Large intestine (tissue), 3 donors: ENCODE results near the gene CDH8. TPM values are rescaled to one million over a fixed set of nuclear protein-coding genes. Genes with fewer than 3 reads are reported as not detected.

Experiments
- DNase-seq, 2 donors: peaks; one replicate each; pipeline versions ENCODE4 v3.0.0 to v3.0.0-alpha.2; 2013
- H3K27ac ChIP-seq: one replicate; pipeline ENCODE4 v1.5.1; 2013; ENCODE audit warnings: low read length
- H3K27me3 ChIP-seq: 2 replicates; pipeline ENCODE4 v1.6.1; 2013; ENCODE audit warnings: low read length; ENCODE audit not compliant: control insufficient read depth, insufficient read depth
- H3K36me3 ChIP-seq: 2 replicates; pipeline ENCODE4 v1.6.1; 2013; ENCODE audit warnings: low read length; ENCODE audit not compliant: control insufficient read depth, insufficient read depth
- H3K4me1 ChIP-seq: one replicate; pipeline ENCODE4 v1.6.1; 2013; ENCODE audit warnings: low read length; ENCODE audit not compliant: control insufficient read depth, insufficient read depth
- H3K4me3 ChIP-seq: one replicate; pipeline ENCODE4 v1.5.1; 2013; ENCODE audit warnings: low read length
- H3K9me3 ChIP-seq: one replicate; pipeline ENCODE4 v1.6.1; 2013; ENCODE audit warnings: mild to moderate bottlenecking, low read depth, low read length, moderate library complexity; ENCODE audit not compliant: control insufficient read depth
- WGBS: methylation state at CpG from one replicate; pipeline ENCODE4 v1.1.5; 2013; ENCODE audit warnings: low lambda C conversion rate; ENCODE audit not compliant: insufficient coverage; 5-methylcytosine and 5-hydroxymethylcytosine counted together
- polyA plus RNA-seq: library from polyadenylated mRNA; unstranded; fragments of 120-200 nt; gene quantifications from one replicate; pipeline ENCODE4 v1.2.1, GENCODE V29; 2013

Gene CDH8
- polyA plus RNA-seq, 1 donor = 2.0 TPM

GRCh38 chr16:61671161-61671560, 365.1 kb downstream of the CDH8 start:
- Histone ChIP-seq H3K4me1 (no peaks in the 10 kb centered on the region), H3K4me3 (no peak overlapping the region), H3K36me3 (no peaks in the 10 kb centered on the region), H3K27ac (no peak overlapping the region), H3K9me3 (no peaks in the 10 kb centered on the region), H3K27me3 (no peaks in the 10 kb centered on the region)
- no peak for DNase-seq
- no CpG with 5 or more reads among the region's 3 CpGs for WGBS

GRCh38 chr16:61665512-61665911, 370.7 kb downstream of the CDH8 start:
- Histone ChIP-seq H3K4me1 (no peaks in the 10 kb centered on the region), H3K27me3 (no peaks in the 10 kb centered on the region)
- WGBS = 100% methylated on average over 1 of the region's 1 CpG

GRCh38 chr16:61659936-61660335, 376.3 kb downstream of the CDH8 start:
- no peaks in the 10 kb centered on the region for H3K4me1 ChIP-seq
- H3K36me3 ChIP-seq = no peaks in the 10 kb centered on the region
- no peaks in the 10 kb centered on the region for H3K9me3 ChIP-seq
- H3K4me3 ChIP-seq = no peak overlapping the region
- no peaks in the 10 kb centered on the region for H3K27me3 ChIP-seq
- no peak overlapping the region for H3K27ac ChIP-seq
- no peak for DNase-seq

More at GRCh38 chr16:61665512-61665911, 370.7 kb downstream of the CDH8 start:
- no peak overlapping the region for H3K4me3 ChIP-seq
- H3K27ac ChIP-seq = no peak overlapping the region
- no peaks in the 10 kb centered on the region for H3K36me3 ChIP-seq
- no peaks in the 10 kb centered on the region for H3K9me3 ChIP-seq
- no peak for DNase-seq

- no CpG with 5 or more reads among the region's 4 CpGs for WGBS
- Histone ChIP-seq H3K4me1 (no peaks in the 10 kb centered on the region), H3K36me3 (no peaks in the 10 kb centered on the region), H3K9me3 (no peaks in the 10 kb centered on the region), H3K27me3 (no peaks in the 10 kb centered on the region), H3K4me3 (no peak overlapping the region), H3K27ac (no peak overlapping the region)
- no peak for DNase-seq
Measured at GRCh38 chr16:61654962-61655361, 381.3 kb downstream of the CDH8 start.

- Histone ChIP-seq H3K4me3 (no peak overlapping the region), H3K36me3 (no peaks in the 10 kb centered on the region), H3K27ac (no peak overlapping the region), H3K9me3 (no peaks in the 10 kb centered on the region), H3K4me1 (no peaks in the 10 kb centered on the region), H3K27me3 (no peaks in the 10 kb centered on the region)
- no CpG with 5 or more reads among the region's 7 CpGs for WGBS
- no peak for DNase-seq
Measured at GRCh38 chr16:61653544-61653943, 382.7 kb downstream of the CDH8 start.

- Histone ChIP-seq H3K9me3 (no peaks in the 10 kb centered on the region), H3K36me3 (no peaks in the 10 kb centered on the region), H3K4me1 (no peaks in the 10 kb centered on the region), H3K4me3 (no peak overlapping the region), H3K27me3 (no peaks in the 10 kb centered on the region), H3K27ac (no peak overlapping the region)
- no peak for DNase-seq
Measured at GRCh38 chr16:61645561-61645960, 390.7 kb downstream of the CDH8 start.

- 60% methylated on average over 3 of the region's 3 CpGs for WGBS
Measured at GRCh38 chr16:61644736-61645135, 391.5 kb downstream of the CDH8 start.

GRCh38 chr16:61617219-61617783, 418.9 kb downstream of the CDH8 start:
- 52% methylated on average over 3 of the region's 5 CpGs for WGBS
- Histone ChIP-seq H3K36me3 (no peaks in the 10 kb centered on the region), H3K27me3 (no peaks in the 10 kb centered on the region), H3K27ac (no peak overlapping the region), H3K4me1 (no peaks in the 10 kb centered on the region), H3K4me3 (no peak overlapping the region), H3K9me3 (no peaks in the 10 kb centered on the region)
- DNase-seq = no peak

More at GRCh38 chr16:61644736-61645135, 391.5 kb downstream of the CDH8 start:
- no peaks in the 10 kb centered on the region for H3K4me1 ChIP-seq
- no peaks in the 10 kb centered on the region for H3K9me3 ChIP-seq
- H3K4me3 ChIP-seq = no peak overlapping the region
- H3K27me3 ChIP-seq = no peaks in the 10 kb centered on the region
- H3K27ac ChIP-seq = no peak overlapping the region
- no peaks in the 10 kb centered on the region for H3K36me3 ChIP-seq
- DNase-seq = no peak

GRCh38 chr16:61616088-61616487, 420.1 kb downstream of the CDH8 start:
- no peaks in the 10 kb centered on the region for H3K27me3 ChIP-seq
- WGBS = 100% methylated on average over 1 of the region's 2 CpGs
- H3K9me3 ChIP-seq = no peaks in the 10 kb centered on the region
- no peak overlapping the region for H3K4me3 ChIP-seq
- no peaks in the 10 kb centered on the region for H3K4me1 ChIP-seq
- no peaks in the 10 kb centered on the region for H3K36me3 ChIP-seq
- no peak overlapping the region for H3K27ac ChIP-seq
- no peak for DNase-seq

- H3K27me3 ChIP-seq = no peaks in the 10 kb centered on the region
- WGBS = 88% methylated on average over 2 of the region's 4 CpGs
- no peak for DNase-seq
- H3K4me3 ChIP-seq = no peak overlapping the region
- H3K36me3 ChIP-seq = no peaks in the 10 kb centered on the region
- no peaks in the 10 kb centered on the region for H3K9me3 ChIP-seq
- no peak overlapping the region for H3K27ac ChIP-seq
- no peaks in the 10 kb centered on the region for H3K4me1 ChIP-seq
Measured at GRCh38 chr16:61611847-61612491, 424.3 kb downstream of the CDH8 start.

GRCh38 chr16:61606581-61606980, 429.7 kb downstream of the CDH8 start:
- H3K36me3 ChIP-seq = no peaks in the 10 kb centered on the region
- H3K4me1 ChIP-seq = no peaks in the 10 kb centered on the region
- no peaks in the 10 kb centered on the region for H3K27me3 ChIP-seq
- no peak overlapping the region for H3K27ac ChIP-seq
- no peak overlapping the region for H3K4me3 ChIP-seq
- DNase-seq = no peak
- no peaks in the 10 kb centered on the region for H3K9me3 ChIP-seq
- 100% methylated on average over 1 of the region's 1 CpG for WGBS
